GM23338 (cell line): ENCODE measurements around the gene ANGPTL2.

ENCODE experiments used
- CTCF ChIP-seq, 2 experiments: fragments of 200-600 bp in 1 of 2; sonication (generic) in 1 of 2; conservative IDR thresholded peaks; 2 replicates each; pipeline versions ENCODE4 v1.5.1 to v1.6.1; 2016 to 2017; ENCODE audit warnings: antibody characterized with exemption in 2 of 2, low read depth in 2 of 2, mild to moderate bottlenecking in 2 of 2, moderate library complexity in 1 of 2
- EZH2 ChIP-seq: fragments of 200-600 bp; sonication (generic); IDR thresholded peaks from one replicate; pipeline ENCODE4 v1.8.0; 2017; ENCODE audit warnings: antibody characterized with exemption, mild to moderate bottlenecking, low read depth; ENCODE audit not compliant: unreplicated experiment
- EZH2phosphoT487 ChIP-seq: fragments of 200-600 bp; sonication (generic); IDR thresholded peaks from one replicate; pipeline ENCODE4 v1.8.1; 2018; ENCODE audit warnings: antibody characterized with exemption; ENCODE audit not compliant: unreplicated experiment
- JUNB ChIP-seq: IDR thresholded peaks from one replicate; pipeline ENCODE4 v1.6.1; 2016; ENCODE audit warnings: antibody characterized with exemption; ENCODE audit not compliant: unreplicated experiment
- POLR2AphosphoS5 ChIP-seq: IDR thresholded peaks from 2 replicates; pipeline ENCODE4 v1.6.1; 2016; ENCODE audit warnings: antibody characterized with exemption, low read depth
- REST ChIP-seq: IDR thresholded peaks from one replicate; pipeline ENCODE4 v1.6.1; 2018; ENCODE audit warnings: antibody characterized with exemption; ENCODE audit not compliant: unreplicated experiment

GRCh38 chr9:127126971-127127370 lies 4.5 kb upstream of the ANGPTL2 start:
- no peak for TF ChIP-seq CTCF (conservative IDR thresholded peaks at IDR 0.05; ENCODE audit: low read depth in 2 of 2)
- TF ChIP-seq EZH2: no peak
- no peak for TF ChIP-seq REST
- TF ChIP-seq POLR2AphosphoS5: no peak
- TF ChIP-seq EZH2phosphoT487: no peak
- TF ChIP-seq JUNB: no peak
